Measurements from ENCODE around the gene WDR45. TPM values are rescaled to one million over a fixed set of nuclear protein-coding genes. Genes with fewer than 3 reads are reported as not detected.

WDR45 gene
- total RNA-seq, 1 experiment from 2014 or later = 42.7 TPM

DNA sequence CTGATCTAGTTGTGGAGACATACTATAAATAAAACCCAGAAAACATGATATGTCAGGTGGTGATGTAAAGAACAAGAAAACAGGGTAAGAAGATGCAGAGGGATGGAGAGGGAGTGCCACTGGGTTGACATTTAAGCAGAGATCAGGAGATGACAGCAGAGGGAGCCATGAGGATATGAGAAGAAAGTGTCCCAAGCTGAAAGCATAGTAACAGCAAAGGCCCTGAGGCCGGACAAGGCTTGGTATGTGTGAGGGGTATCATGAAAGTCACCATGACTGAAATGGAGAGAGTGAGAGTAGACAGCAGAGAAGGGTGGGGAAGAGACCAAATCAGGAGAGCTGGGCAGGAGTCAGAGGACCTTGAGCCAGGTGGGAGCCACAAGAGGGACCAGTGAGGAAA is 40.4 kb upstream of the WDR45 start:
- peaks cover 28% of the 10 kb centered on the region for H3K4me1 Mint-ChIP-seq (ENCODE audit: low read depth, unreplicated experiment)
- peak; percentile 7 for DNase-seq
- no peaks in the 10 kb centered on the region for H3K27me3 Mint-ChIP-seq (ENCODE audit: unreplicated experiment)
- H3K4me3 Mint-ChIP-seq (ENCODE audit: low read depth, unreplicated experiment) = no peak overlapping the region
- intact Hi-C loops (cut with micrococcal nuclease; ENCODE audit: unreplicated experiment) = no loop called here
- BruUV-seq (replicated peaks) = no TSS peak
- H3K27ac Mint-ChIP-seq (ENCODE audit: unreplicated experiment) = peak overlapping the region; percentile 45
- peaks cover 45% of the 10 kb centered on the region for H3K36me3 Mint-ChIP-seq (ENCODE audit: insufficient read depth, unreplicated experiment)
- no peaks in the 10 kb centered on the region for H3K9me3 Mint-ChIP-seq (ENCODE audit: low read depth, unreplicated experiment)
- CTCF ChIA-PET = interaction anchor here (1.0 kb wide), 1 partner anchor 46 kb away, joined by 3 read pairs; no protein-coding TSS in a partner anchor
- TF ChIP-seq, protein P1, sequence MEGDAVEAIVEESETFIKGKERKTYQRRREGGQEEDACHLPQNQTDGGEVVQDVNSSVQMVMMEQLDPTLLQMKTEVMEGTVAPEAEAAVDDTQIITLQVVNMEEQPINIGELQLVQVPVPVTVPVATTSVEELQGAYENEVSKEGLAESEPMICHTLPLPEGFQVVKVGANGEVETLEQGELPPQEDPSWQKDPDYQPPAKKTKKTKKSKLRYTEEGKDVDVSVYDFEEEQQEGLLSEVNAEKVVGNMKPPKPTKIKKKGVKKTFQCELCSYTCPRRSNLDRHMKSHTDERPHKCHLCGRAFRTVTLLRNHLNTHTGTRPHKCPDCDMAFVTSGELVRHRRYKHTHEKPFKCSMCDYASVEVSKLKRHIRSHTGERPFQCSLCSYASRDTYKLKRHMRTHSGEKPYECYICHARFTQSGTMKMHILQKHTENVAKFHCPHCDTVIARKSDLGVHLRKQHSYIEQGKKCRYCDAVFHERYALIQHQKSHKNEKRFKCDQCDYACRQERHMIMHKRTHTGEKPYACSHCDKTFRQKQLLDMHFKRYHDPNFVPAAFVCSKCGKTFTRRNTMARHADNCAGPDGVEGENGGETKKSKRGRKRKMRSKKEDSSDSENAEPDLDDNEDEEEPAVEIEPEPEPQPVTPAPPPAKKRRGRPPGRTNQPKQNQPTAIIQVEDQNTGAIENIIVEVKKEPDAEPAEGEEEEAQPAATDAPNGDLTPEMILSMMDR (IDR thresholded peaks at IDR 0.05; ENCODE audit: unreplicated experiment) = no peak

DNA sequence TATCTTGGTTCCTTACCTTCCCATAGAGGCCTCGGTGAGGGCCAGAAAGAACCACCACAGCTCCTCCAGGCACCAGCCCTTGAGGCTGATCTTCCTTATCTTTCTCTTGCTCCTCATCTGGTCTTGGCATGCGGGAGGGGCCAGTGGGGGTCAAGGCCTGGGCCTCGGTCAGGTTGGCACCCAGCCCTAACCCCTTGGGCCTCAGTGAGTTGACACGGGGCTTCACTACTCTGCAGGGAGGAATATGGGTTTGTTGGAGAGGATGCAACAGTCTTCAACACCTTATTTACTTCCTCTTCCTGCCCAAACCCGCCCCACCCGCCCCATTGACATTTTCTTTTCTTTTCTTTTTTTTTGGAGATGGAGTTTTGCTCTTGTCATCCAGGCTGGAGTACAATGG is 37.9 kb upstream of the WDR45 start:
- Mint-ChIP-seq H3K4me3 (ENCODE audit: low read depth, unreplicated experiment) (no peak overlapping the region), H3K9me3 (ENCODE audit: low read depth, unreplicated experiment) (no peaks in the 10 kb centered on the region), H3K36me3 (ENCODE audit: insufficient read depth, unreplicated experiment) (peaks cover 42% of the 10 kb centered on the region), H3K27me3 (ENCODE audit: unreplicated experiment) (no peaks in the 10 kb centered on the region), H3K27ac (ENCODE audit: unreplicated experiment) (no peak overlapping the region), H3K4me1 (ENCODE audit: low read depth, unreplicated experiment) (peaks cover 19% of the 10 kb centered on the region)
- intact Hi-C loops (cut with micrococcal nuclease; ENCODE audit: unreplicated experiment) = no loop called here
- CTCF ChIA-PET = no interaction called here
- DNase-seq = no peak
- no TSS peak for BruUV-seq (replicated peaks)
- TF ChIP-seq, protein P1 (IDR thresholded peaks at IDR 0.05; ENCODE audit: unreplicated experiment) = no peak

DNA sequence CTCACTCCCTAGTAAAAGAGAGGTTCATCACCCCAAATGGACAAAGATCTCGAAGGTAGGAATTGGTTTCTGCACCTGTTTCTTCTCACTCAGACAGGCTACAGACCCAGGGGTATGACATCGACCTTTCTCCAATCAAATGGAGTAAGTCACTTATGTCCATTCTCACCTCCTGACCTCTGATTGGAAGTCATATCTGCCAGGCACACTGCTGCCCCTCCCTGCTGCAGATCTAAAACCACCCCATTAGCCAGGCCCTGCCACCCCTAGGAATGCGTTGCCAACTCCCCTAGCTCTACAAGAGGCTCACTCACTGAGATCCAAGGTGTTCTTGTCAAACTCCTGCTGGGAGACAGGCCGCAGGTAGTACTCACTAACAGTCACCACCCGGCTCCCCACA is 37.0 kb upstream of the WDR45 start:
- no peaks in the 10 kb centered on the region for H3K27me3 Mint-ChIP-seq (ENCODE audit: unreplicated experiment)
- no peaks in the 10 kb centered on the region for H3K9me3 Mint-ChIP-seq (ENCODE audit: low read depth, unreplicated experiment)
- H3K4me3 Mint-ChIP-seq (ENCODE audit: low read depth, unreplicated experiment) = no peak overlapping the region
- CTCF ChIA-PET = no interaction called here
- no peak for DNase-seq
- H3K36me3 Mint-ChIP-seq (ENCODE audit: insufficient read depth, unreplicated experiment) = peaks cover 37% of the 10 kb centered on the region
- intact Hi-C loops (cut with micrococcal nuclease; ENCODE audit: unreplicated experiment) = no loop called here
- H3K27ac Mint-ChIP-seq (ENCODE audit: unreplicated experiment) = no peak overlapping the region
- BruUV-seq (replicated peaks) = no TSS peak
- TF ChIP-seq, protein P1 (IDR thresholded peaks at IDR 0.05; ENCODE audit: unreplicated experiment) = no peak
- H3K4me1 Mint-ChIP-seq (ENCODE audit: low read depth, unreplicated experiment) = peaks cover 11% of the 10 kb centered on the region

DNA sequence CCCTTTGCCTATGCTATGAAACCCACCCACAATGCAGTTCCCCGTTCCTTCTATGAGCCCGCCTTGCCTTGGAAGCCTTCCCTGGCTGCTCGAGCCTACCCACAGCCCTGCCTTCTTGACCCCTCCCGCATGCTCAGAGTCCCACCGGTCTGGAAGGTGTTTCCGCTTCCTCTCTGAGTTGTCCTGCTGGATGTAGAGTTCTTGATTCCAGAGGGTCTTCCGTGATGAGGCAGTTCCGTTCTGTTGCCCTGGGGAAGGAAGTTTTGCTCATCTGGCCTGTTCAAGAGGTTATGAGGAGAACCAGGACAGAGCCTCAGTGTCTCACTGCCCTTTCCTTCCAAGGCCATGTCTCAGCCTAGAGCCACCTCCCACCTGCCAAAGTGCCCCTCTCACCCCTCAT is 36.4 kb upstream of the WDR45 start:
- H3K4me3 Mint-ChIP-seq (ENCODE audit: low read depth, unreplicated experiment) = no peak overlapping the region
- BruUV-seq (replicated peaks) = no TSS peak
- H3K27me3 Mint-ChIP-seq (ENCODE audit: unreplicated experiment) = no peaks in the 10 kb centered on the region
- TF ChIP-seq, protein P1 (IDR thresholded peaks at IDR 0.05; ENCODE audit: unreplicated experiment) = no peak
- no peak for DNase-seq
- H3K4me1 Mint-ChIP-seq (ENCODE audit: low read depth, unreplicated experiment) = peaks cover 8% of the 10 kb centered on the region
- H3K9me3 Mint-ChIP-seq (ENCODE audit: low read depth, unreplicated experiment) = no peaks in the 10 kb centered on the region
- peaks cover 30% of the 10 kb centered on the region for H3K36me3 Mint-ChIP-seq (ENCODE audit: insufficient read depth, unreplicated experiment)
- no peak overlapping the region for H3K27ac Mint-ChIP-seq (ENCODE audit: unreplicated experiment)
- intact Hi-C loops (cut with micrococcal nuclease; ENCODE audit: unreplicated experiment) = no loop called here
- CTCF ChIA-PET = no interaction called here

All from Calu3 (cell line).